Right lobe of liver (tissue), 5 donors: ENCODE results near the gene ASIC4. TPM values are rescaled to one million over a fixed set of nuclear protein-coding genes. Genes with fewer than 3 reads are reported as not detected.

Experiments used
- microRNA-seq, 2 donors: library from miRNA; unstranded; fragments of <30 nt; microRNA quantifications; one replicate each; pipeline ENCODE4, GENCODE V29; 2019 to 2020
- small RNA-seq, 2 experiments: library from RNA; depleted of rRNA; stranded (forward); fragments of <200 nt; gene quantifications; one replicate each; pipeline ENCODE3, GENCODE V24; 2016
- total RNA-seq, 6 experiments: library from RNA; depleted of rRNA in 2 of 6; stranded (reverse); fragments of >200 nt in 2 of 6; fragmentation: NEBNext Ultra II Directional in 3 of 6; extraction: Animal tissue kit (Norgen Biotek cat#: 25700) in 3 of 6; gene quantifications; one replicate each; pipeline versions ENCODE4 v1.1.0 to v1.2.4, GENCODE V29; 2016 to 2023
- donor health status: DM: no; HTN: no; CAD: no.
- donor health status: DM: no; HTN: no; CAD: no.
- donor health status: DM: no; HTN: yes; CAD: no.
- donor health status: DM: no; HTN: yes; CAD: no.

The ASIC4 gene
- total RNA-seq, 6 experiments from 2014 or later: not detected

Small RNAs within 50 kb of the gene (microRNA-seq; reads per million reads assigned to microRNA genes)
- 0 reads per million in 2 donors for gene MIR3132

Small RNAs within 50 kb of the gene (small RNA-seq; reads per million reads assigned to genes)
- gene MIR3132: 0 reads per million in 2 experiments

Other genes starting within 250 kb of the ASIC4 start
- 10 to 100 TPM; 32.6 to 52.1 (median 39.9) TPM for gene DNAJB2, start 235.1 kb upstream of the ASIC4 start, total RNA-seq
- under 1 TPM in 1 of 6 experiments, not detected in 5; 0.31 TPM for gene PTPRN, start 205.1 kb upstream of the ASIC4 start, total RNA-seq
- not detected for gene RESP18, start 181.7 kb upstream of the ASIC4 start, total RNA-seq
- gene DNPEP, start 126.6 kb upstream of the ASIC4 start, total RNA-seq: 10 to 100 TPM; 37.1 to 60.2 (median 47.0) TPM
- gene DES, start 96.1 kb upstream of the ASIC4 start, total RNA-seq: 10 to 100 TPM in 1 of 6 experiments, 1 to 10 TPM in 5; 1.2 to 25.6 (median 2.5) TPM
- gene SPEG, start 79.6 kb upstream of the ASIC4 start, total RNA-seq: 1 to 10 TPM in 1 of 6 experiments, under 1 TPM in 5; 0.24 to 1.5 (median 0.48) TPM
- 10 to 100 TPM; 21.7 to 54.1 (median 40.2) TPM for gene GMPPA, start 15.6 kb upstream of the ASIC4 start, total RNA-seq
- 100 to 1,000 TPM in 2 of 6 experiments, 10 to 100 TPM in 4; 33.2 to 183 (median 39.6) TPM for gene CHPF, start 29.3 kb downstream of the ASIC4 start, total RNA-seq
- gene TMEM198, start 29.5 kb downstream of the ASIC4 start, total RNA-seq: 1 to 10 TPM in 5 of 6 experiments, under 1 TPM in 1; 0.68 to 3.2 (median 1.2) TPM
- 10 to 100 TPM; 27.0 to 42.5 (median 39.4) TPM for gene OBSL1, start 57.1 kb downstream of the ASIC4 start, total RNA-seq
- gene INHA, start 57.8 kb downstream of the ASIC4 start, total RNA-seq: not detected
- 10 to 100 TPM in 1 of 6 experiments, 1 to 10 TPM in 5; 3.6 to 10.8 (median 6.6) TPM for gene STK11IP, start 83.4 kb downstream of the ASIC4 start, total RNA-seq
- under 1 TPM in 5 of 6 experiments, not detected in 1; 0.14 to 0.42 (median 0.27) TPM for gene SLC4A3, start 113.1 kb downstream of the ASIC4 start, total RNA-seq